GM12801 (cell line): ENCODE results near the gene MYLK2.

Experiments
- CTCF ChIP-seq: IDR thresholded peaks from one replicate; pipeline ENCODE4 v1.5.1; 2011; ENCODE audit warnings: control low read depth; ENCODE audit not compliant: insufficient read length; ENCODE audit errors: extremely low read depth

MYLK2 gene

GRCh38 chr20:31877684-31878083, 58.5 kb downstream of the MYLK2 start:
- no peak for TF ChIP-seq CTCF

- no peak for TF ChIP-seq CTCF
Observed at GRCh38 chr20:31879143-31879987, 60.2 kb downstream of the MYLK2 start.

- no peak for TF ChIP-seq CTCF
Observed at GRCh38 chr20:31881945-31882344, 62.8 kb downstream of the MYLK2 start.

GRCh38 chr20:31883829-31884228, 64.7 kb downstream of the MYLK2 start:
- no peak for TF ChIP-seq CTCF
